HG02970 (cell line): Measurements from ENCODE around the gene CLDND1.

Experiments used
- ATAC-seq: cut with Tn5 transposase; IDR thresholded peaks from one replicate; pipeline ENCODE4 v1.9.1; 2021; ENCODE audit warnings: mild to moderate bottlenecking, moderate library complexity, moderate number of reproducible peaks; ENCODE audit not compliant: unreplicated experiment, low FRiP score

CLDND1 gene

DNA sequence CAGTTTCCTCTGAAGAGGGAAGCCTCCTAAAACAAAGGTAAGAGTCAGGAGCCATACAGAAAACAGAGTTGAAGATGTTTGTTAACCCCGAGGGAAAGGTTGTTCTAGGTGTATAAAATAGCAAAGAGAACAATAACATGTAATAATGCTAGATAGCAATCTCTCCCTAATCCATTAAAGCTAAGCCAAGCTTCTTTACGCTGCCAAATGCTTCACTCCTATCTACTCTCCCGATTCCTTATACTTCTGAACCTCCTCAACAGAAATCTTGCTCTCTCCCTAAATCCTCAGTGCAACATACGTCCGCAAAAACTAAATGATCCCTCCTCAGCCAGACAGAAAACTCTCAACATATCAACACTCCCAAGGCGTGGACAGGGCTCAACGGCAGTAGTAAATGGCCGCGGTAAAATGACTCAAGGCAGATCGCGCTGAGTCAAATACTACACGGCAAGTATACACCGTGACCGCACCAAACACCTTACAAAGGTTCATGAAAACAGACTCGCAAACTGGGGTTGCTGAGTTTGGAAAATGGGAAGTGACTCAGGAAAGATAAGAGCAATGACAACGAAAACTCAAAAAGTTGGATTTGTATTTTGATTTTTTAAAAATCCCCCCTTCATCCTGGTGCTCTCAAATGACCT, 682 bp downstream of the CLDND1 start:
- ATAC-seq = peak; percentile 36

DNA sequence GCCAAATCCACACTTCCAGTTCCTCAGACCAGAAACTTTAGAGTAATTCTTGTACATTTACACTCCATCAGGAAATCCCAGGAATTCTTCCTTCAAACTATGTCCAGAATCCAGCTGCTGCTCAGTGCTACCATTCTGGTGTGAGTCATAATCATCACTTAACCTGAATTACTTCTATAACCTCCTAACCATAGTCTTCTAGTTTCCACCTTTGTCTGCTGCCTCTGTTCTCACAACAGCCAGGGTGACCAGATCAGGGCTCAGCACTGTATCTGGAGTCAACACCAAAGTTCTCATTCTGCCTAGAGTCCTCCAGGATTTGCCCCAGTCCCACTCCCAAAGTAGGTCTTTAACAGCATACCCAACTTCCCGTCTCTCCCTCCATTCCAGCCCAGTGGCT, 3.4 kb downstream of the CLDND1 start:
- ATAC-seq = no peak

GRCh38 chr3:98518816-98519215, 3.9 kb downstream of the CLDND1 start:
- no peak for ATAC-seq

DNA sequence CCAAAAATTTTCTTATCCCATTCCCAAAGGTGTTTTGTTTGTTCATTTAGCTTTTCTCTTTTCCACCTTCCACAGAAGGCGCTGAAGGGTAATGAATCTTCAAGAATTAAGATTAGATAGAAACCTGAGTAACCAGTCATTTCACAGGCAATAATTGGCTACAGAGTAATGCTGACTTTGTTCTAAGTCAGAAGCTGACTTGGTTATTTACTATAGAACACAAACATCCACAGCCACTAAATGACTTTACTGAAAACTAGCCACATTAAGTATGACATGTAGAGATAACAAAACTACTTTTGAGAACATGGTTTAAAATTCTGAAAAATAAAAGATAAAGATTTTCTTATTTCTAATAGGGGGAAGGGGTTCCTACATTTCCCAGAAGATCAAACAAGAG, 7.8 kb downstream of the CLDND1 start:
- no peak for ATAC-seq

DNA sequence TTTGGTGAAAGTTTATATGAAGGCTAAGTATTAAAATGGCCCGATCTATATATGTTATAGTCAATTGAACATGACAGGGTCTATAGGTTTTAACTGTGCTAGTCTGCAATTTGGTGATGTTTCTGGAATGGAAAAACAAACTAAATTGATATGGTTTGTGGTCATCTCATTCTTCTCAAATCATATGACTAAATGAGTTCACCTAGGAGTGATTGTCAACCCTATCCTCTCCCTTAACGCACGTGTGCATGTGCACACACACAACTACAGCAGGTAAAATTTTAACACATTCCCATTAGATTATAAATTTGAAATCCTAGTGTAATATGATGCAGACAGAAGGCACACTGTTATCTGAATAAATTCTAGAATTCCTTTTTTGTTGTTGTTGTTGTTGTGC, 9.0 kb downstream of the CLDND1 start:
- no peak for ATAC-seq

GRCh38 chr3:98513091-98513511, 9.6 kb downstream of the CLDND1 start:
- no peak for ATAC-seq

DNA sequence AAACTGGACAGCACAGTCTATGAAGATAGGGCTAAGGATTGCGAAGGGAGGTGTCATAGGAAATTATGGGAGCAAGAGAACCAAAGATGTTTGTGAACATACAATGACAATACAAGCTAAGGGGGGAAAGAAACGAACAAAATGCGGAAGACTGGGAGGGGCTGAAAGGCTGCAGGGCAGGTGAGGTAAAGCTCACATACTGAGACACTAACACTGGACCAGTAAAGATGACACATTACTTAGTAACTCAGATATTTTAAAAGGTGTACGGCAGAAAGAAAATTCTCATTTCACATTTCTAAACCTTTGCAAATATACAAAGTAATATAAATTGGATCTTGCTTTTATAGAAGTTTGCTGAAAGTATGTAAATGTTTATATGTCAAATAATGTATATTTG, 10.1 kb downstream of the CLDND1 start:
- ATAC-seq = no peak

GRCh38 chr3:98508582-98508981, 14.1 kb downstream of the CLDND1 start:
- ATAC-seq = no peak

DNA sequence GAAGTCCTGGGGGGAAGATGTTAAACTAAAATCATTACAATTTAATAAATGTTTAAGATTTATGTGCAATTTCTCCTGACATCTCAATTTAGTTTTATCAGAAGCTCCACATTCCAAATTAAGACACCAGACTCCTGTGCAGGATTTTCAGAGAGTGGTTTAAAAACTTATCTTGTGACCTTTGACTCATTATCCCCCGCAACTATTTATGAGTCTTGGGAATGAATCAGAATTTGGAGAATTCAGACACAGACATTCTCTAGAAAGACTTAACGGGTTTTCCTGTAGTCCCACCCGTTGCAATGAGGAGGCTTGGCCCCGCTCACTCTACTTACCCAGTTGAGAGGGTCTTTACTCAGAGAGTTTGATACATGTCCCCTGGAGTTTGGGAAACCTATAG, 18.2 kb downstream of the CLDND1 start:
- ATAC-seq = no peak

- no peak for ATAC-seq
Measured at GRCh38 chr3:98501863-98502576, 20.7 kb downstream of the CLDND1 start.

DNA sequence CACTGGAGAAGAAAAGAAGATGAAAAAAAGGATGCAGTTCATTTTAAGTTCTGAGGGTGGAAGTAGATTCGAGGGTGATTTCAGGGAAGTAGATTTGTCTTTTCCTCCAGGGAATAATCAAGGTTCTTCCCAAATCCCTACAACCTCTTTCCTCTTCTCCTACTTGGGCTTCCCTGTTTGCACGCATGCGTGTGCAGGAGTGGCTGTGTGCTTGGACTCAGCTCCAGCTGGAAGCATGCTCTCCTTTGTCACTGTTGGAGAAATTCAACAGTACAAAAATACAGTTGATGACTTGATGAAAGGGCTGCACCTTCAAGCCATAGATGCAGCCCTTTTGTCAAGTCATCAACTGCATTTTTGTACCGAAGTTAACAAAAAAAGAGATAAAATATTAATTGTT, 21.4 kb downstream of the CLDND1 start:
- ATAC-seq = no peak

GRCh38 chr3:98500019-98500418, 22.7 kb downstream of the CLDND1 start:
- no peak for ATAC-seq

DNA sequence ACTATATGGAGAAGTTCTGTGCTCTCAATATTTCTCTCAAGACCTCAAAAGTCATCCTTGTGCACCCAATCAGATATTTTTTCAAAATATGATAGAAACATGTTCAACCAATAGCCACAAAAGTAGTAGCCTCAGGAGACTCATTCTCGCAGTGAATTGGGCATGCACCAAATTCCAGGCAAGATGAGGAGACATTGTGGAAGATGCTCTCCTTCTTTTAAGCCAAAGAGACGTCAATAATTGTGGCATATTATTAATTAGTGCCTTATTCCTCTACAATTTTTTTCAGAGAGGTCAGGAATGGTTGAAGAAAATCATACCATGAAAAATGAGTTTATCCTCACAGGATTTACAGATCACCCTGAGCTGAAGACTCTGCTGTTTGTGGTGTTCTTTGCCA, 25.3 kb downstream of the CLDND1 start, which contains the start of gene OR5K2:
OR5K2 (plus strand) TSS at position 301 of the 400 bp plus-strand sequence; CDS start at position 301, 0 bp downstream.
- no peak for ATAC-seq

DNA sequence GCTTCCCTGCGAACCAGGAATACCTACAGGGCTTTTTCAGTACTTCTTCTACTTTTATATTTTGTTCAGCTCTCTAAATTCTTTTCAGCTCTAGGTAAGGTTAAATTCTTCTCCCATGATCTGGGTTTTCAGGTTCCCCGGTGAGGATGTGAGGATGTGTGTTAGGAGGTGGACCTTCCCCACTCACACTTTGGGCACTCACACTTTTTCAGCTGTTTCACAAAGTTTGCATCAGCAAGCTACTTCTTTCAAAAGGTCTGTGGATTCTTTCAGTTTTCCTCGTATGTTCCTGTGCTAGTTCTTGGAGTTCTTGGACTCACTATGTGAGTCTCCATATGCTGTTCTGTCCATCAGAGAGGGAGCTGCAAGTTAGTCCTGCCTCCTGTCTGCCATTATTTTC, 39.1 kb downstream of the CLDND1 start:
- ATAC-seq = no peak

GRCh38 chr3:98482717-98483482, 39.8 kb downstream of the CLDND1 start:
- ATAC-seq = no peak
